CD1c-positive myeloid dendritic cell (primary cell): ENCODE results near the gene DOCK2.

ENCODE experiments used
- DNase-seq: peaks from one replicate; pipeline ENCODE4 v3.0.0-alpha.2; 2016; ENCODE audit errors: extremely low spot score

Gene DOCK2

DNA sequence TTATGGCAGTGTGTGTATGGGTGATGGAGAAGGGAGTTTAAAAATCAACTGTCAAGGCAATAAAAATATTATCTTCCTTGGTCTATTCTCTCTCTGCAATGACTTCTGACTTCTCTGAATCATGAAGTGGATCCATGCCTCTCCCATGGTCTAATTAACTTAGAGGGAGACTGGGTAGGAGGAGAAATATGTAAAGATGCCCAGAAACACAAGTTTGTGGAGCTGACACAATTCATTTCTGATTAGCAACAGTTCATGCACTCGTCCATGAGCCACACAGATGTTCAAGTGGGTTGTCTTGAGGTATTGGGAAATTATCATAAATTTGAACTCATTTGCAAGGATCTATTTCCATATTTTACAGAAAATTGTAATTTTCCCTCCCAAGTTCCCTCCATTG is 305.1 kb downstream of the DOCK2 start:
- DNase-seq = no peak

DNA sequence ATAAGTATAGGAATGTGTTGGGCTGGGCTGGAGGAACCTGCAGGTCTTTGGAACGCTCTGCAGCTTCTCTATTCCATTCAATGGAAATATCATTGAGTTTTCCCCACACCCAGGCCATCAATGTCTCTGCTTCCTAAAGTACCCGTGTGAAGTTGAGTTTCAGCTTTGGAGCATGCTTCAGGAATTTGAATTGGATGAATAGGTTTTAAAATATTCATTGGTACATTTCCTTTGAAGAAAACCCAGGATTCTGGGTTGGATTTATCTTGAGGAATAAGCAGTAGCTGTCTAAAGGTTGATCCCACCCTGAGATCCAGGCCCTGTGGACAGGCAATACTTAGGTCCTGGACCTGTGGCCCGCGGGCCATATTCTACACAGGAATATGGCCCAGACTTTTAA is 306.0 kb downstream of the DOCK2 start:
- DNase-seq = no peak

GRCh38 chr5:169944115-169944514 is 307.0 kb downstream of the DOCK2 start:
- DNase-seq = no peak

GRCh38 chr5:169944922-169945680 is 308.0 kb downstream of the DOCK2 start:
- DNase-seq = no peak

GRCh38 chr5:169945831-169946261 is 308.8 kb downstream of the DOCK2 start:
- DNase-seq = no peak

GRCh38 chr5:169946743-169947295 is 309.7 kb downstream of the DOCK2 start:
- DNase-seq = no peak

DNA sequence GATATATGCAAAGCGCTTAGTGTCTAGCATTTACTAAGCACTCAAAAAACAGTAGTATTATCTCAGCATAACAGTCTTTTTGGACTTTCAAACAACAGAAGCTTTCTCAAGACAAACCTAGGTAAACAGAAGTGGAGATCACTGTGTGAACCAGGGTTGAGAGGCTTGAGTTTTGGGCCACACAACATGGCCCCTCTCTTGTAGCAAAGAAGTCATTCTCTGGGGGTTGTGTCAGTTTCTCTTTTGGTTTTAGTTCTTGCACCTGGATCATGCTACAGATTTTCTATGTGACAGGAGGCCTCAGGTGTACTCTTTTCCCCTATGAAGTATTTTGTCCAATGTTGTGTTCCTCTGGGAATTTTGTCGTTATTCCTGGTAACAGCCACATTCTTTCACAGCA is 313.3 kb downstream of the DOCK2 start:
- no peak for DNase-seq

DNA sequence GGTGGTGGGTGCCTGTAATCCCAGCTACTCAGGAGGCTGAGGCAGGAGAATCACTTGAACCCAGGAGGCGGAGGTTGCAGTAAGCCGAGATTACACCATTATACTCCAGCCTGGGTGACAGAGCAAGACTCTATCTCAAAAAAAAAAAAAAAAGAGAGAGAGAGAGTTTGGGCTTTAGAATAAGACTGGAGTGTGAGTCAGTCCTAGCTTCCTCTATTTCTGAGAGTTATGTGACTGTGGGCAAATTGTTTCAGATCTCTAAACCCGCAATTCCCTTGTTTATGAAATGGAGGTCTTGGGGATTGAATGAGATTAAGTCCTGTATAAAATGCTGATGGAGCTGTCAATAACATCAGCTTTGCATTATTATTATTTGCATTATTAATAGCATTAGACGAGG is 316.1 kb downstream of the DOCK2 start:
- DNase-seq = peak; percentile 72

DNA sequence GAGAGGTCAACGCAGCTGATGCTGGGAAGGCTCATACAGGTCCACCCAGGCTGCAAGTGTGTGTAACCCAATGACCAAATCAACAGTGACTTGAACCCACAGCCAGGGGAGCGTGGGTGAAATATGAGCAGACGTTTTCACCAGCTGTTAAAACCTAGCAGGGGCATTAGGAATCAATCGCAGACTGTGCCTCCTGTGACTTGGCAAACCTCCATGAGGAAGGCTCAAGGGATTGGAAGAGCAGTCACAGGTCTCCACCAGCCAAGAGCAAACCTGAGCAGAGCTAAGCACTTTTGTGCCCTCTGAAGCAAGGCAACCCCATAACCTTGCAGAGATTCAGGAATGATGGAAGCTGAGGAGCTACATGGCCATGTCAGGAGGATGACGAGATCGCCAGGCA is 317.7 kb downstream of the DOCK2 start:
- DNase-seq = no peak

GRCh38 chr5:169956126-169956525 is 319.1 kb downstream of the DOCK2 start:
- DNase-seq = no peak

DNA sequence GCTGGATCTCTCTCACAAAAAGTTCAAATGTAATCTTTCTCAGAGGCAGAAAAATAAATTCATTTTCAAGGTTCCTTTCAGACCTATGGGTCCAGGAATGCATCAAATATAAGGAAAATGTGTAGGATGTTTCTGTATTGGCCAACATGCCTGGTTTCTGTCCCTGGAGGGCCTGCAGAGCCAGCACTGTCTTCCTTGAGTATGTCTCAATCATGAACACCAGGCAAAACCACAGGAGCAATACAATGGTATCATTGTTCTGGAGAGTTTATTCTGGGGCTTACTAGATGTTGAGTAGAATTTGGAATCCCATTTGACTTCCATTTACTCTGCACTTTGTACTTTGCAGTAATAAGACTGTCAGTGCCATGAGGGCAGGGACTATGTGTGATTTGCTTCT is 319.7 kb downstream of the DOCK2 start:
- no peak for DNase-seq

GRCh38 chr5:169958278-169958677 is 321.2 kb downstream of the DOCK2 start:
- DNase-seq = no peak

- DNase-seq = no peak
Measured at GRCh38 chr5:169960659-169961058, 323.6 kb downstream of the DOCK2 start.

- DNase-seq = no peak
Measured at GRCh38 chr5:169964246-169964645, 327.2 kb downstream of the DOCK2 start.

DNA sequence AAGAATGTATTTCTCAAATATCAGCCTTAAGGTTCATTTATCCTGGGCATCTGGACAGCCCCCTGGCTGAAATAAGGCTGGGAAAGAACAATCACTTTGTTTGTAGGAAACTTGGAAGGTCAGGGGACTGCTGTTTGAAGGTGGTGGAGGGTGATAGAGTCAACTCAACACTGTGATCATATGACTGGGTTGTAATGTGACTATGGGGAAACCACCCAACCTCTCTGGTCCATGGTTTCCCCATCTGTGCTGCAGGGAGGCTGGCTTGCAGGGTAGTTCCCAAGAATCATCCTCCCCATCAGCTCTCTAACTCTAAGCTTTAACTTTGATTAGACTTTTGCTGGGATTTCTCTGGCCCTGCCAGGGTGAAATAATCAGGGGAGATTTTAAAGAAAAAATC is 333.3 kb downstream of the DOCK2 start:
- no peak for DNase-seq

GRCh38 chr5:169970911-169971765 is 334.1 kb downstream of the DOCK2 start:
- no peak for DNase-seq

GRCh38 chr5:169971780-169972179 is 334.7 kb downstream of the DOCK2 start:
- DNase-seq = no peak

DNA sequence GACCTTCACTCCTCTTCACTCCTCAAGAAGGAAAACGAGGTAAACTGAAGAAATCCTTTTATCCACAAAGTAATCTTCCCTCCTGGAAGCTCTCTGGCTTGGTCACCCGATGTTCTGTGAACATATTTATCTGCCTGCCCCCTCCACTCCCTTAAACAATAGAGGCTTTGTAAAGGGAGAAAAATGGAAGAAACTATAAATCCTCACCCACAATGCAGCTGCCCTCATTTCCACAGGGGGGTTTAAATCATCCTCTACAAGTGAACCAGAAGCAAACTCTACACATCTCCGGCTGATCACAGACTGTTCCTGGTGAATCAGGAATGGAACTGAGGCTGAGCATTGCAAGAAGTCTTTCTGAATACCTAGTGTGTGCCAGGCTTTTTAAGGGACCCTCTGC is 336.0 kb downstream of the DOCK2 start:
- DNase-seq = no peak

DNA sequence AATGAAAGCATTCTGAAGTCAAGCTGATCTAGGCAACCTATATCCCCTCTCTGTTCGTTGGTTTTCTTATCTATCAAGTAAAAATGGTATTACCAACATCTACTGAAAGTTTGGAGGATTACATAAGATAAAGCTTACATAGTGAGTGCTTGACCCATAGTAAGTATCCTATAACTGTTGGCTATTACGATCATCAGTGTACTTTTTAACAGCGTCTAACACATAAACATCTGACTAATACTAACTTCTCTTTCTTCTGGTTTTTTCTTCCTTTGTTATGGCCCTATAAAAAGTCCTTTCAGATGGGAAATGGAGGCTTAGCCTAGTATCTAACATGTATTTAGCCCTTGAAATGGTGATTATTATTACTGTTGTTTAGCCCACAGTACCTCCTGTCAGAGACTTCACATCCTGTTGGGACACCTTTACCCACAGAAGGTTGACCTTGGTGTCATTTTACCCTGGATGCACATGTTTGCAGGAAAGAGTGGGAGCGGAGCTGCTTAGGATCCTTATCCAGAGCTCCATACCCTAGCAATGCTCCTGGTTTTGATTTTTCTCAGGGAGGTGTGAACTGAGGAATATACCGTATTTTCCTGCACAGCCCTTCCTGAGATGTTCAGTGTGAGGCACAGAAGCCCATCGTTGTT is 337.2 kb downstream of the DOCK2 start:
- DNase-seq = no peak

GRCh38 chr5:169978714-169979113 is 341.6 kb downstream of the DOCK2 start:
- no peak for DNase-seq

DNA sequence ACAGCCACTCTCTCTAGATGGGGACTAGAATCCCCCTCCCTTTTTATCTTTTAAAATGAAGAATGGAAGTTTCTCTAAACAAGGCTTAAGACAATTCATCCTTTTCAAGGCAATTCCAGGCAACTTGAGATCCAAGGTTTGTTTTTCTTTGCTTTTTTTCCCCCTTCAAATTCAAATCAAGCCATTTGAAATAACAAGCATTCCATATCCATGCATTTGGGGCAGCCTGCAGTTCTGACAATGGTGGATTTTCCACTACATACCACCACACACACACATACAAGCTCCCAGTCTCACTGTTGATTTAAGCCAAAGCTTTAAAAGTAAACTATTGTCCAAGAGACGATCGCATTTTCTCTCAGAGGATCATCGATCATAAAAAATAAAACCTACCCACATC is 342.8 kb downstream of the DOCK2 start:
- DNase-seq = no peak

DNA sequence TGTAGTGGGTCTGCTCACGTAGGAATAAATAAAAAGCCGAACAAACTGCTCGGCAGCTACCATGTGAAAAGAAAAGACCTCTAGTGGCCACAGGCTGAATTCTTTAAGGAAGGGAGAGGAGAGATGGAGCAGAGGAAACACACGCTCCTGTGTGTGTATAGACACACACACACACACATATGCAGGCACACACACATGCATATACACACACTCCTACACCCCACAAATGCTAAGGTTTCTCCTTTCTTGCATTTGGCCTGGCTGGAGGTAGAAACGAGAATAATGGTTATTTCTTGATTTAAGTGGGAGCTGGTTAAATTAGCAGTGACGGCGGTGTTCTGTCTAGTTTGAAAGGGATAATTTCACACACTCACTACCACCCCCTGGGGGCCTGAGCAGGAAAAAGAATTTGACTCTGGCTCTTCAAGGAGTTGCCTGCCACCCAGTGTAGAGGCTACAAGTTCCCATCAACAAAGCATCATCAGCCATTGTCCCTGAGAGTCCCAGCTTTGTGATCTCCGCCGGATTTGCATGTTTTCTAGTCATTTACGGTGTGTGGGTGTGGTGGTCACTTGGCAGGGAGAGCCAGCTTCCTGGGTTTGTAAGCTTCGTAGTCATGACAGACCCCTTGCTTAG is 343.5 kb downstream of the DOCK2 start, which contains the start of gene INSYN2B:
INSYN2B (minus strand) TSS at position 78 of the 636 bp plus-strand sequence. CDS start 96,597 bp downstream, outside the sequence.
- peak; percentile 43 for DNase-seq
